SK-N-SH (cell line): ENCODE results near the gene SLC41A3. TPM values are rescaled to one million over a fixed set of nuclear protein-coding genes. Genes with fewer than 3 reads are reported as not detected.
"Not testable (repeated sequence)": the region's sequence is repeated elsewhere in the genome, so short reads cannot be mapped to it uniquely, and the experiment has no call there.

Experiments used
- CTCF ChIA-PET: fragments of 300-600, 350-600 bp; formaldehyde crosslinking; extraction: SDS; loops from one replicate; lab custom pipeline; 2021; lab: Yijun Ruan, JAX
- POLR2A ChIA-PET: fragments of 350-600 bp; sonication (Branson Sonifier 250); formaldehyde crosslinking; extraction: SDS; loops from one replicate; lab custom pipeline; 2020; ENCODE audit warnings: antibody characterized with exemption, inconsistent platforms; lab: Yijun Ruan, JAX
- DNase-seq: peaks from one replicate; pipeline ENCODE4 v3.0.0; 2012
- H2AFZ ChIP-seq: fragments of 200-600 bp; sonication (generic); 2 replicates; pipeline ENCODE4 v1.8.1; 2016; ENCODE audit warnings: antibody characterized with exemption, mild to moderate bottlenecking, low read depth
- H3F3A ChIP-seq: fragments of 200-600 bp; sonication (generic); replicated peaks from 2 replicates; pipeline ENCODE3; 2016; ENCODE audit warnings: antibody characterized with exemption, mild to moderate bottlenecking; ENCODE audit not compliant: insufficient read depth
- H3K27ac ChIP-seq, 2 experiments: fragments of 200-500 bp in 1 of 2; fragments of 200-600 bp in 1 of 2; sonication (Bioruptor generic) in 1 of 2; sonication (generic), shearing (Covaris generic) in 1 of 2; 2 replicates each; pipeline versions ENCODE4 v1.5.1 to v1.6.1; 2014 to 2016; ENCODE audit warnings: low read depth in 2 of 2, inconsistent platforms in 1 of 2, low read length in 1 of 2, mild to moderate bottlenecking in 1 of 2, mixed read lengths in 1 of 2
- H3K27me3 ChIP-seq: fragments of 200-600 bp; sonication (generic), shearing (Covaris generic); 2 replicates; pipeline ENCODE4 v1.6.1; 2016; ENCODE audit warnings: mixed run types; ENCODE audit not compliant: insufficient read depth
- H3K36me3 ChIP-seq, 2 experiments: fragments of 200-500 bp in 1 of 2; fragments of 200-600 bp in 1 of 2; sonication (Bioruptor generic) in 1 of 2; sonication (generic) in 1 of 2; replicated peaks in 1 of 2; 2 replicates each; pipeline versions ENCODE3 to v1.5.1; 2014 to 2016; ENCODE audit warnings: low read length in 1 of 2, mild to moderate bottlenecking in 1 of 2; ENCODE audit not compliant: insufficient read depth in 2 of 2, control insufficient read depth in 1 of 2
- H3K4me1 ChIP-seq, 2 experiments: fragments of 200-500 bp in 1 of 2; fragments of 200-600 bp in 1 of 2; sonication (Bioruptor generic) in 1 of 2; sonication (generic), shearing (Covaris generic) in 1 of 2; 2 replicates each; pipeline versions ENCODE4 v1.5.1 to v1.6.1; 2014 to 2016; ENCODE audit warnings: low read depth in 1 of 2, low read length in 1 of 2, mixed run types in 1 of 2; ENCODE audit not compliant: insufficient read depth in 2 of 2, control insufficient read depth in 1 of 2
- H3K4me2 ChIP-seq: fragments of 200-600 bp; sonication (generic), shearing (Covaris generic); 2 replicates; pipeline ENCODE4 v1.6.1; 2017; ENCODE audit warnings: mixed run types
- H3K4me3 ChIP-seq, 2 experiments: fragments of 200-500 bp in 1 of 2; fragments of 200-600 bp in 1 of 2; sonication (Bioruptor generic) in 1 of 2; sonication (generic), shearing (Covaris generic) in 1 of 2; 2 replicates each; pipeline versions ENCODE4 v1.5.1 to v1.8.1; 2014 to 2016; ENCODE audit warnings: low read depth in 2 of 2, inconsistent platforms in 1 of 2, low read length in 1 of 2, mild to moderate bottlenecking in 1 of 2, mixed read lengths in 1 of 2, moderate library complexity in 1 of 2
- H3K79me2 ChIP-seq: fragments of 200-600 bp; sonication (generic); 2 replicates; pipeline ENCODE4 v1.8.1; 2017; ENCODE audit warnings: mild to moderate bottlenecking; ENCODE audit not compliant: insufficient read depth
- H3K9ac ChIP-seq: fragments of 200-600 bp; sonication (generic); 2 replicates; pipeline ENCODE4 v1.6.1; 2017; ENCODE audit warnings: mixed run types
- H3K9me2 ChIP-seq: fragments of 200-600 bp; sonication (generic); 2 replicates; pipeline ENCODE4 v1.6.1; 2017; ENCODE audit warnings: mixed run types
- H3K9me3 ChIP-seq: fragments of 200-600 bp; sonication (generic); 2 replicates; pipeline ENCODE4 v1.6.1; 2017; ENCODE audit warnings: mixed run types, mild to moderate bottlenecking, moderate library complexity
- H4K20me1 ChIP-seq: fragments of 200-600 bp; sonication (generic); 2 replicates; pipeline ENCODE4 v1.6.1; 2017; ENCODE audit warnings: mild to moderate bottlenecking, mixed run types; ENCODE audit not compliant: insufficient read depth
- CHD2 ChIP-seq: fragments of 150-350 bp; IDR thresholded peaks from 2 replicates; pipeline ENCODE4 v1.6.1; 2018; ENCODE audit warnings: low read length; ENCODE audit not compliant: partially characterized antibody
- ELF1 ChIP-seq: IDR thresholded peaks from 2 replicates; pipeline ENCODE4 v1.4.0; 2012
- GATA2 ChIP-seq: sonication (generic); formaldehyde crosslinking; IDR thresholded peaks from 2 replicates; pipeline ENCODE4 v1.5.0; 2020; ENCODE audit warnings: mild to moderate bottlenecking, missing genetic modification reagents
- JUND ChIP-seq: IDR thresholded peaks from 2 replicates; pipeline ENCODE4 v1.4.0; 2012
- MXI1 ChIP-seq: IDR thresholded peaks from 2 replicates; pipeline ENCODE4 v1.6.1; 2012; ENCODE audit warnings: mild to moderate bottlenecking, low read depth, low read length, improper control_type of control experiment
- RAD21 ChIP-seq: IDR thresholded peaks from 2 replicates; pipeline ENCODE4 v1.6.1; 2012; ENCODE audit warnings: mild to moderate bottlenecking, low read length
- RFX5 ChIP-seq: IDR thresholded peaks from 2 replicates; pipeline ENCODE4 v1.6.1; 2012; ENCODE audit warnings: mild to moderate bottlenecking, improper control_type of control experiment, low read length
- RXRA ChIP-seq: IDR thresholded peaks from 2 replicates; pipeline ENCODE4 v1.4.0; 2012; ENCODE audit warnings: low read depth, mild to moderate bottlenecking, borderline replicate concordance
- SIN3A ChIP-seq: IDR thresholded peaks from 2 replicates; pipeline ENCODE4 v1.6.1; 2012; ENCODE audit warnings: low read depth, mild to moderate bottlenecking, low read length, moderate library complexity, borderline replicate concordance
- TCF12 ChIP-seq: IDR thresholded peaks from 2 replicates; pipeline ENCODE4 v1.4.0; 2012
- YY1 ChIP-seq: IDR thresholded peaks from 2 replicates; pipeline ENCODE4 v1.4.0; 2012; ENCODE audit warnings: low read depth, mild to moderate bottlenecking
- WGBS: methylation state at CpG from one replicate; pipeline ENCODE4 v1.1.6; 2017; ENCODE audit warnings: low lambda C conversion rate; 5-methylcytosine and 5-hydroxymethylcytosine counted together
- polyA plus RNA-seq, 3 experiments: library from polyadenylated mRNA; depleted of rRNA; stranded (reverse); fragments of >200 nt; gene quantifications; 2 replicates each; pipeline ENCODE4 v1.2.3, GENCODE V29; 2012
- TF ChIP-seq, protein P1 (sequence below): IDR thresholded peaks from 2 replicates; pipeline ENCODE4 v1.4.0; 2012; ENCODE audit warnings: low read depth
- TF ChIP-seq, protein P2 (sequence below): IDR thresholded peaks from 2 replicates; pipeline ENCODE4 v1.4.0; 2012; ENCODE audit warnings: low read depth, borderline replicate concordance
- TF ChIP-seq, protein P3 (sequence below): fragments of 150-350 bp; IDR thresholded peaks from 2 replicates; pipeline ENCODE4 v1.6.1; 2016; ENCODE audit warnings: mild to moderate bottlenecking, low read depth, low read length
- TF ChIP-seq, protein P4 (sequence below): IDR thresholded peaks from 2 replicates; pipeline ENCODE4 v1.4.0; 2012; ENCODE audit warnings: low read depth, borderline replicate concordance
- TF ChIP-seq, protein P5 (sequence below): fragments of 200-600 bp; sonication (generic); IDR thresholded peaks from 2 replicates; pipeline ENCODE4 v1.6.1; 2017; ENCODE audit warnings: antibody characterized with exemption, mild to moderate bottlenecking, moderate library complexity

The SLC41A3 gene
- polyA plus RNA-seq, 1 of the 3 experiments (the other 2 are of a cell fraction), result 53.4 TPM

DNA sequence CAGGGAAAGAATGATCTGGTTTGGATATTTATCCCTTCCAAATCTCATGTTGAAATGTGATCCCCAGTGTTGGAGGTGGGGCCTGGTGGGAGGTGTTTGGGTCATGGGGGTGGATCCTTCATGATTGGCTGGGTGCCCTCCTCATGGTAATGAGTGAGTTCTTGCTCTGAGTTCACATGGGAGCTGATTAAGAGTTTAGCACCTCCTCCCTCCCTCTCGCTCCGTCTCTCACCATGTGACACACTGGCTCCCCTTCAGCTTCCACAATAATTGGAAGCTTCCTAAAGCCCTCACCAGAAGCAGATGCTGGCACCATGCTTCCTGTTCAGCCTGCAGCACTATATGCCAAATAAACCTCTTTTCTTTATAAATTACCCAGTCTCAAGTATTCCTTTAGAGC is 45.1 kb downstream of the SLC41A3 start:
- H3K27ac ChIP-seq, H3K4me3 ChIP-seq, H3K4me2 ChIP-seq, POLR2A ChIA-PET, H3K36me3 ChIP-seq, H3K79me2 ChIP-seq, DNase-seq, H3F3A ChIP-seq, H3K9me3 ChIP-seq, H2AFZ ChIP-seq, H4K20me1 ChIP-seq, H3K9ac ChIP-seq, H3K27me3 ChIP-seq, H3K9me2 ChIP-seq, CTCF ChIA-PET: not testable (repeated sequence)
- 100% methylated on average over 2 of the region's 2 CpGs for WGBS
- peaks cover 5 to 10% of the 10 kb centered on the region in 2 experiments; a peak in 1 of 4 replicates for H3K4me1 ChIP-seq

DNA sequence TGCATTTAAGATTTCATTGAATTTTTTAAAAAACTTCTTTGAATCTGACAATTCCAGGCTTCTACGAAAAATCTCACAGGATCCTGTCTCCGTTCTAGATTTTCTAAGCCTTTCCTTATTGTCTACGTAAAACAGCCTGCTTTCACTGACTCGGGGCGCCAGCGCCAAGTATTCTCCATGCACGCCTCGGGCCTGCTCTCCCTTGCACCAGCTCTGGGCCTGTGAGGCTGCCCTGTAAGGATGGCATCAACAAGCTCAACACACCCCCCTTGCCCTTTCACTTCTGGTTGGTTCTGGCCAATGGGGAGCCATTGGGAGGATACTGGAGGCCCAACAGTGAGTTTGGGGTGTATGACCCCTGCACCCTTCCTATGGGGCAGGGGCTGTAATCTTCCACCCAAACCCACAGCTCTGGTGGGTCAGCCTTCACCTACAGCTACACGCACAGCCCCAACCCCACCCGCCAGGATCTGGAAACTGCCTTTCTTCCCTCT is 47.8 kb downstream of the SLC41A3 start:
- Histone ChIP-seq H3K79me2 (no peaks in the 10 kb centered on the region), H4K20me1 (no peaks in the 10 kb centered on the region), H3K36me3 (no peaks in the 10 kb centered on the region), H3K9ac (no peak overlapping the region), H3K4me1 (peaks cover 5 to 10% of the 10 kb centered on the region in 2 experiments; a peak in 1 of 4 replicates), H2AFZ (no peak overlapping the region), H3K4me3 (no peak overlapping the region), H3F3A (peaks cover 8% of the 10 kb centered on the region), H3K9me2 (no peaks in the 10 kb centered on the region), H3K9me3 (no peaks in the 10 kb centered on the region), H3K27me3 (no peaks in the 10 kb centered on the region), H3K27ac (no peak overlapping the region), H3K4me2 (no peak overlapping the region)
- no peak for TF ChIP-seq SIN3A
- TF ChIP-seq CHD2, result no peak
- TF ChIP-seq, protein P1, sequence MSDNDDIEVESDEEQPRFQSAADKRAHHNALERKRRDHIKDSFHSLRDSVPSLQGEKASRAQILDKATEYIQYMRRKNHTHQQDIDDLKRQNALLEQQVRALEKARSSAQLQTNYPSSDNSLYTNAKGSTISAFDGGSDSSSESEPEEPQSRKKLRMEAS, result no peak
- TF ChIP-seq YY1, result no peak
- TF ChIP-seq ELF1, result no peak
- no peak for DNase-seq
- POLR2A ChIA-PET, result no interaction called here
- 94% methylated on average over 10 of the region's 10 CpGs for WGBS
- CTCF ChIA-PET, result interaction anchor here (1.2 kb wide), 1 partner anchor 16 kb away, joined by 3 read pairs; no protein-coding TSS in a partner anchor

DNA sequence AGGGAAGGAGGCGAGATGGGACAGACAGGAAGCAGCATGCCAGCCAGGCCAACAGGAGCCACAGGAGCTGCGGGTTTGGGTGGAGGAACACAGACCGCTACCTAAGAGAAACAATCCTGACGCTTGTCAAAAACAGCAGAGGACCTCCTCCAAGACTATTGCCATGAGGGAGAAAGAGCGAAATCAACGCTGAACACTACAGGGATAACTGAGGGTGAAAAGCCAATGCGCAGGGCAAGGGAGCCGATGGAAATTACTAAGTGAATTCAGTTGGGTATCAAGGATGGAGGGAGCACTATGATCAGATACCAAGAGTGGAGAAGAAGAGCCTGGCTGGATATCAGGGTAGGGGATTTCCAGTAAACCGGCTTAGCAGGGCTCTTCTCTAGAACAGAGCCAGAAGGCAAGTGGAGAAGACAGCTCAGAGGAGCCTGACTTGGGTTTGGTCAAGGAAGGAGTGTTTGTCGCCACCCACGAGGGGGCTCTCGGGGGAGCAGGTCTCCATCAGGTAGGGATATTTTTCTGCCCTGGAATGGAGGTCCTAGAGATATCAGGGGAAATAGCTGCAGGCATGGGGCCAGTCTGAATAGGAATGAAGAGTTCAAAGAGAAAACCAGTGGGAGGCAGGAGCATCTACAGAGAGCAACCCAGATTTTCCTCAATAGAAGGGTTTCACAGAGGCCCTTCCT is 48.4 kb downstream of the SLC41A3 start:
- Histone ChIP-seq H3K4me1 (peaks cover 5 to 10% of the 10 kb centered on the region in 2 experiments; a peak in 1 of 4 replicates), H2AFZ (no peak overlapping the region), H4K20me1 (no peaks in the 10 kb centered on the region), H3K4me2 (no peak overlapping the region), H3K27me3 (no peaks in the 10 kb centered on the region), H3K9me3 (no peaks in the 10 kb centered on the region), H3K36me3 (no peaks in the 10 kb centered on the region), H3F3A (peaks cover 9% of the 10 kb centered on the region), H3K27ac (no peak overlapping the region; a peak in 1 of 4 replicates), H3K9ac (no peak overlapping the region), H3K9me2 (no peaks in the 10 kb centered on the region), H3K4me3 (no peak overlapping the region), H3K79me2 (no peaks in the 10 kb centered on the region)
- WGBS, result 85% methylated on average over 12 of the region's 12 CpGs
- POLR2A ChIA-PET, result no interaction called here
- CTCF ChIA-PET, result interaction anchor here (0.6 to 1.2 kb wide), 2 partner anchors 17 to 63 kb away, joined by 3 read pairs; no protein-coding TSS in a partner anchor
- DNase-seq, result no peak
- no peak for TF ChIP-seq SIN3A
- TF ChIP-seq, protein P2, sequence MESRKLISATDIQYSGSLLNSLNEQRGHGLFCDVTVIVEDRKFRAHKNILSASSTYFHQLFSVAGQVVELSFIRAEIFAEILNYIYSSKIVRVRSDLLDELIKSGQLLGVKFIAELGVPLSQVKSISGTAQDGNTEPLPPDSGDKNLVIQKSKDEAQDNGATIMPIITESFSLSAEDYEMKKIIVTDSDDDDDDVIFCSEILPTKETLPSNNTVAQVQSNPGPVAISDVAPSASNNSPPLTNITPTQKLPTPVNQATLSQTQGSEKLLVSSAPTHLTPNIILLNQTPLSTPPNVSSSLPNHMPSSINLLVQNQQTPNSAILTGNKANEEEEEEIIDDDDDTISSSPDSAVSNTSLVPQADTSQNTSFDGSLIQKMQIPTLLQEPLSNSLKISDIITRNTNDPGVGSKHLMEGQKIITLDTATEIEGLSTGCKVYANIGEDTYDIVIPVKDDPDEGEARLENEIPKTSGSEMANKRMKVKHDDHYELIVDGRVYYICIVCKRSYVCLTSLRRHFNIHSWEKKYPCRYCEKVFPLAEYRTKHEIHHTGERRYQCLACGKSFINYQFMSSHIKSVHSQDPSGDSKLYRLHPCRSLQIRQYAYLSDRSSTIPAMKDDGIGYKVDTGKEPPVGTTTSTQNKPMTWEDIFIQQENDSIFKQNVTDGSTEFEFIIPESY, result no peak
- no peak for TF ChIP-seq RFX5
- no peak for TF ChIP-seq TCF12
- TF ChIP-seq RXRA, result no peak
- TF ChIP-seq GATA2, result no peak
- no peak for TF ChIP-seq JUND
- TF ChIP-seq, protein P3, sequence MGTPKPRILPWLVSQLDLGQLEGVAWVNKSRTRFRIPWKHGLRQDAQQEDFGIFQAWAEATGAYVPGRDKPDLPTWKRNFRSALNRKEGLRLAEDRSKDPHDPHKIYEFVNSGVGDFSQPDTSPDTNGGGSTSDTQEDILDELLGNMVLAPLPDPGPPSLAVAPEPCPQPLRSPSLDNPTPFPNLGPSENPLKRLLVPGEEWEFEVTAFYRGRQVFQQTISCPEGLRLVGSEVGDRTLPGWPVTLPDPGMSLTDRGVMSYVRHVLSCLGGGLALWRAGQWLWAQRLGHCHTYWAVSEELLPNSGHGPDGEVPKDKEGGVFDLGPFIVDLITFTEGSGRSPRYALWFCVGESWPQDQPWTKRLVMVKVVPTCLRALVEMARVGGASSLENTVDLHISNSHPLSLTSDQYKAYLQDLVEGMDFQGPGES, result no peak
- TF ChIP-seq, protein P4, sequence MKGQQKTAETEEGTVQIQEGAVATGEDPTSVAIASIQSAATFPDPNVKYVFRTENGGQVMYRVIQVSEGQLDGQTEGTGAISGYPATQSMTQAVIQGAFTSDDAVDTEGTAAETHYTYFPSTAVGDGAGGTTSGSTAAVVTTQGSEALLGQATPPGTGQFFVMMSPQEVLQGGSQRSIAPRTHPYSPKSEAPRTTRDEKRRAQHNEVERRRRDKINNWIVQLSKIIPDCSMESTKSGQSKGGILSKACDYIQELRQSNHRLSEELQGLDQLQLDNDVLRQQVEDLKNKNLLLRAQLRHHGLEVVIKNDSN, result no peak
- TF ChIP-seq RAD21, result no peak
- no peak for TF ChIP-seq MXI1
- TF ChIP-seq, protein P5, sequence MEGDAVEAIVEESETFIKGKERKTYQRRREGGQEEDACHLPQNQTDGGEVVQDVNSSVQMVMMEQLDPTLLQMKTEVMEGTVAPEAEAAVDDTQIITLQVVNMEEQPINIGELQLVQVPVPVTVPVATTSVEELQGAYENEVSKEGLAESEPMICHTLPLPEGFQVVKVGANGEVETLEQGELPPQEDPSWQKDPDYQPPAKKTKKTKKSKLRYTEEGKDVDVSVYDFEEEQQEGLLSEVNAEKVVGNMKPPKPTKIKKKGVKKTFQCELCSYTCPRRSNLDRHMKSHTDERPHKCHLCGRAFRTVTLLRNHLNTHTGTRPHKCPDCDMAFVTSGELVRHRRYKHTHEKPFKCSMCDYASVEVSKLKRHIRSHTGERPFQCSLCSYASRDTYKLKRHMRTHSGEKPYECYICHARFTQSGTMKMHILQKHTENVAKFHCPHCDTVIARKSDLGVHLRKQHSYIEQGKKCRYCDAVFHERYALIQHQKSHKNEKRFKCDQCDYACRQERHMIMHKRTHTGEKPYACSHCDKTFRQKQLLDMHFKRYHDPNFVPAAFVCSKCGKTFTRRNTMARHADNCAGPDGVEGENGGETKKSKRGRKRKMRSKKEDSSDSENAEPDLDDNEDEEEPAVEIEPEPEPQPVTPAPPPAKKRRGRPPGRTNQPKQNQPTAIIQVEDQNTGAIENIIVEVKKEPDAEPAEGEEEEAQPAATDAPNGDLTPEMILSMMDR, result no peak
